ENCODE measurements around the gene TVP23A. TPM values are rescaled to one million over a fixed set of nuclear protein-coding genes. Genes with fewer than 3 reads are reported as not detected.

Gene TVP23A
- polyA plus RNA-seq, 1 of the 3 experiments (the other 2 are of a cell fraction): 0.35 TPM

GRCh38 chr16:10824111-10824893, 5.7 kb upstream of the TVP23A start (continued):
- TF ChIP-seq NRF1 (IDR thresholded peaks at IDR 0.05; ENCODE audit: low read depth, low read length): no peak
- TF ChIP-seq PBX3 (IDR thresholded peaks at IDR 0.05): no peak
- TF ChIP-seq TEAD4 (IDR thresholded peaks at IDR 0.05; ENCODE audit: borderline replicate concordance, insufficient read depth): no peak
- TF ChIP-seq CTCF (IDR thresholded peaks at IDR 0.05): no peak
- no peak for TF ChIP-seq MEF2A (IDR thresholded peaks at IDR 0.05; ENCODE audit: borderline replicate concordance, low read depth)
- TF ChIP-seq USF2 (IDR thresholded peaks at IDR 0.05; ENCODE audit: borderline replicate concordance, low read depth, low read length): no peak
- TF ChIP-seq MAX (IDR thresholded peaks at IDR 0.05; ENCODE audit: low read depth): no peak

GRCh38 chr16:10822702-10823101, 4.1 kb upstream of the TVP23A start:
- H3K36me3 ChIP-seq (replicated peaks in 1 of 2; ENCODE audit: control insufficient read depth in 1 of 2, insufficient read depth in 2 of 2, low read length in 1 of 2): no peaks in the 10 kb centered on the region
- POLR2A ChIA-PET: no interaction called here
- no peaks in the 10 kb centered on the region for H3K27me3 ChIP-seq (ENCODE audit: insufficient read depth)
- H3K9me2 ChIP-seq: no peaks in the 10 kb centered on the region
- H3K4me3 ChIP-seq (ENCODE audit: low read depth in 2 of 2, low read length in 1 of 2): no peak overlapping the region
- H3K9me3 ChIP-seq: no peaks in the 10 kb centered on the region
- no peak overlapping the region for H3K27ac ChIP-seq (ENCODE audit: low read depth in 2 of 2, low read length in 1 of 2)
- WGBS (ENCODE audit: low lambda C conversion rate): 94% methylated on average over 5 of the region's 7 CpGs
- peaks cover 0 to 7% of the 10 kb centered on the region in 2 experiments; a peak in 1 of 4 replicates for H3K4me1 ChIP-seq (ENCODE audit: control insufficient read depth in 1 of 2, insufficient read depth in 2 of 2, low read depth in 1 of 2, low read length in 1 of 2)
- TF ChIP-seq PBX3 (IDR thresholded peaks at IDR 0.05) (no peak), CHD2 (IDR thresholded peaks at IDR 0.05; ENCODE audit: low read length, partially characterized antibody) (no peak), RXRA (IDR thresholded peaks at IDR 0.05; ENCODE audit: borderline replicate concordance, low read depth) (no peak), USF2 (IDR thresholded peaks at IDR 0.05; ENCODE audit: borderline replicate concordance, low read depth, low read length) (no peak), NRF1 (IDR thresholded peaks at IDR 0.05; ENCODE audit: low read depth, low read length) (no peak), CTCF (IDR thresholded peaks at IDR 0.05) (no peak), NFIC (IDR thresholded peaks at IDR 0.05; ENCODE audit: borderline replicate concordance) (no peak), MEF2A (IDR thresholded peaks at IDR 0.05; ENCODE audit: borderline replicate concordance, low read depth) (no peak), FOXM1 (IDR thresholded peaks at IDR 0.05; ENCODE audit: low read depth) (no peak), MXI1 (IDR thresholded peaks at IDR 0.05; ENCODE audit: low read depth, low read length) (no peak), ELF1 (IDR thresholded peaks at IDR 0.05) (no peak)
- H2AFZ ChIP-seq (ENCODE audit: low read depth): no peak overlapping the region
- no peak overlapping the region for H3K4me2 ChIP-seq
- no peaks in the 10 kb centered on the region for H3K79me2 ChIP-seq (ENCODE audit: insufficient read depth)
- H3K9ac ChIP-seq: no peak overlapping the region
- CTCF ChIA-PET: no interaction called here
- no peak for DNase-seq
- no peaks in the 10 kb centered on the region for H3F3A ChIP-seq (replicated peaks; ENCODE audit: insufficient read depth)
- no peaks in the 10 kb centered on the region for H4K20me1 ChIP-seq (ENCODE audit: insufficient read depth)
